WTC11 (cell line): ENCODE data around the gene CD247. TPM values are rescaled to one million over a fixed set of nuclear protein-coding genes. Genes with fewer than 3 reads are reported as not detected.

Source experiments
- ATAC-seq: fragments of 200-7000 bp; cut with Tn5 transposase; 2 replicates; pipeline ENCODE4 v1.10.0; 2021; ENCODE audit warnings: mild to moderate bottlenecking, moderate library complexity
- CTCF ChIA-PET: fragments of 300-600 bp; sonication (Branson Sonifier 250); formaldehyde crosslinking; loops from one replicate; lab custom pipeline; 2021; ENCODE audit warnings: antibody characterized with exemption; lab: Charles Lee
- POLR2A ChIA-PET: fragments of 350-600 bp; sonication (Branson Sonifier 250); formaldehyde crosslinking; loops from one replicate; lab custom pipeline; 2021; ENCODE audit warnings: antibody characterized with exemption; lab: Charles Lee
- DNase-seq: peaks from one replicate; pipeline ENCODE4 v3.0.0; 2021; ENCODE audit warnings: low spot score
- H3K27ac Mint-ChIP-seq: 2 replicates; pipeline ENCODE4 v1.8.0; 2021; ENCODE audit warnings: mixed read lengths
- H3K27me3 Mint-ChIP-seq: 2 replicates; pipeline ENCODE4 v1.8.0; 2021; ENCODE audit warnings: low read depth, mild to moderate bottlenecking, moderate library complexity, mixed read lengths
- H3K36me3 Mint-ChIP-seq: 2 replicates; pipeline ENCODE4 v1.8.0; 2021; ENCODE audit warnings: mixed read lengths
- H3K4me1 Mint-ChIP-seq: 2 replicates; pipeline ENCODE4 v1.8.0; 2022; ENCODE audit warnings: mixed read lengths
- H3K4me3 Mint-ChIP-seq: 2 replicates; pipeline ENCODE4 v1.8.0; 2021; ENCODE audit warnings: mild to moderate bottlenecking, moderate library complexity, mixed read lengths
- H3K9me3 Mint-ChIP-seq: 2 replicates; pipeline ENCODE4 v1.8.0; 2021; ENCODE audit warnings: mixed read lengths
- ATF1 ChIP-seq: sonication (generic); formaldehyde crosslinking; IDR thresholded peaks from 2 replicates; pipeline ENCODE4 v1.8.1; 2023; ENCODE audit warnings: mild to moderate bottlenecking, moderate library complexity, missing genetic modification reagents
- GABPB1 ChIP-seq: sonication (generic); formaldehyde crosslinking; IDR thresholded peaks from 2 replicates; pipeline ENCODE4 v1.8.1; 2023; ENCODE audit warnings: mild to moderate bottlenecking, missing genetic modification reagents
- HMGA2 ChIP-seq: fragments of 250-450 bp; sonication (Bioruptor Pico); IDR thresholded peaks from 2 replicates; pipeline ENCODE4 v1.4.0; 2021; ENCODE audit warnings: mild to moderate bottlenecking, moderate library complexity
- RORB ChIP-seq: fragments of 250-450 bp; sonication (Bioruptor Pico); IDR thresholded peaks from 2 replicates; pipeline ENCODE4 v1.9.0; 2021; ENCODE audit warnings: mild to moderate bottlenecking
- ZNF263 ChIP-seq: sonication (generic); formaldehyde crosslinking; IDR thresholded peaks from 2 replicates; pipeline ENCODE4 v1.8.1; 2022; ENCODE audit warnings: low read depth, mild to moderate bottlenecking, moderate library complexity, missing genetic modification reagents
- total RNA-seq: library from RNA; stranded (reverse); gene quantifications from 3 replicates; pipeline ENCODE4 v1.2.3, GENCODE V29; 2021
- TF ChIP-seq, protein P1 (sequence below): fragments of 250-450 bp; sonication (Bioruptor Pico); IDR thresholded peaks from 2 replicates; pipeline ENCODE4 v1.8.0; 2021; ENCODE audit warnings: mild to moderate bottlenecking
- TF ChIP-seq, protein P2 (sequence below): fragments of 250-450 bp; sonication (Bioruptor Pico); IDR thresholded peaks from 2 replicates; pipeline ENCODE4 v1.9.0; 2021; ENCODE audit warnings: mild to moderate bottlenecking, borderline replicate concordance
- TF ChIP-seq, protein P3 (sequence below): sonication (generic); formaldehyde crosslinking; IDR thresholded peaks from 2 replicates; pipeline ENCODE4 v1.8.0; 2022; ENCODE audit warnings: missing genetic modification reagents
- TF ChIP-seq, protein P4 (sequence below): sonication (generic); formaldehyde crosslinking; IDR thresholded peaks from 2 replicates; pipeline ENCODE4 v1.8.1; 2022; ENCODE audit warnings: mild to moderate bottlenecking, moderate library complexity, missing genetic modification reagents

The CD247 gene
- total RNA-seq, 1 experiment from 2014 or later = 1.8 TPM

DNA sequence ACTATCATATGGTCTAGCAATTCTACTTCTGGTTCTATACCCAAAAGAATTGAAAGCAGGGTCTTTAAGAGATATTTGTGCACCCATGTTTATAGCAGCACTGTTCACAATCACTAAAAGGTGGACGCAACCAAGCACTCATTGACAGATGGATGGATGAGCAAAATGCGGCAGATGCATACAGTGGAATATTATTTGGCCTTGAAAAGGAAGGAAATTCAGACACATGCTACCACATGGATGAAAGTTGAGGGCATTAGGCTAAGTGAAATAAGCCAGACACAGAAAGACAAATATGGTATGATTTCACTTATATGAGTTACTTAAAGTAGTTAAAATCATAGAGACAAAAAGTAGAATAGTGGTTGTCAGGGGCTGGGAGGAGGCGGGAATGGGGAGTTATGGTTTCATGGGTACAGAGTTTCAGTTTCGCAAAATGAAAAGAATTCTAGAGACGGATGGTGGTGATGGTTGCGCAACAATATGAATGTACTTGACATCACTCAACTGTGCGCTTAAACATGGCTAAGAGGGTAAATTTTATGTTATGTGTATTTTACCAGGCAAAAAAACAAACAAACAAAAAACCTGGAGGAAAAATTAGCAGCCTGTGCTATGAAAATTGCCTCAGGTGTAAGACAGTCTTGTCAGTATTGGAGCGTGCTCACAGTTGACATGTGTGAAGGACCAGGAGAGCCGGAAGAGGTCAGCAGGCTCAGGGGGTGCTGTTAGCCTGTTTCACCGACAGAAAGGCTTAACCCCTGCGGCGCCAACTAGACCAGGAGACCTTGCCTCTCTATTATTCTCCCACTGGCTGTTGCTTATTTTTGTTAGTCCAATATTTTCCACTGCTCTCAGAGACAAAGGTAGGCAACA lies 26.5 kb downstream of the CD247 start (continued):
- TF ChIP-seq RORB (CRISPR knock-in tag) = no peak
- TF ChIP-seq, protein P1, sequence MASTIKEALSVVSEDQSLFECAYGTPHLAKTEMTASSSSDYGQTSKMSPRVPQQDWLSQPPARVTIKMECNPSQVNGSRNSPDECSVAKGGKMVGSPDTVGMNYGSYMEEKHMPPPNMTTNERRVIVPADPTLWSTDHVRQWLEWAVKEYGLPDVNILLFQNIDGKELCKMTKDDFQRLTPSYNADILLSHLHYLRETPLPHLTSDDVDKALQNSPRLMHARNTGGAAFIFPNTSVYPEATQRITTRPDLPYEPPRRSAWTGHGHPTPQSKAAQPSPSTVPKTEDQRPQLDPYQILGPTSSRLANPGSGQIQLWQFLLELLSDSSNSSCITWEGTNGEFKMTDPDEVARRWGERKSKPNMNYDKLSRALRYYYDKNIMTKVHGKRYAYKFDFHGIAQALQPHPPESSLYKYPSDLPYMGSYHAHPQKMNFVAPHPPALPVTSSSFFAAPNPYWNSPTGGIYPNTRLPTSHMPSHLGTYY = no peak
- no peak for TF ChIP-seq GABPB1 (CRISPR knock-in tag)
- TF ChIP-seq, protein P2, sequence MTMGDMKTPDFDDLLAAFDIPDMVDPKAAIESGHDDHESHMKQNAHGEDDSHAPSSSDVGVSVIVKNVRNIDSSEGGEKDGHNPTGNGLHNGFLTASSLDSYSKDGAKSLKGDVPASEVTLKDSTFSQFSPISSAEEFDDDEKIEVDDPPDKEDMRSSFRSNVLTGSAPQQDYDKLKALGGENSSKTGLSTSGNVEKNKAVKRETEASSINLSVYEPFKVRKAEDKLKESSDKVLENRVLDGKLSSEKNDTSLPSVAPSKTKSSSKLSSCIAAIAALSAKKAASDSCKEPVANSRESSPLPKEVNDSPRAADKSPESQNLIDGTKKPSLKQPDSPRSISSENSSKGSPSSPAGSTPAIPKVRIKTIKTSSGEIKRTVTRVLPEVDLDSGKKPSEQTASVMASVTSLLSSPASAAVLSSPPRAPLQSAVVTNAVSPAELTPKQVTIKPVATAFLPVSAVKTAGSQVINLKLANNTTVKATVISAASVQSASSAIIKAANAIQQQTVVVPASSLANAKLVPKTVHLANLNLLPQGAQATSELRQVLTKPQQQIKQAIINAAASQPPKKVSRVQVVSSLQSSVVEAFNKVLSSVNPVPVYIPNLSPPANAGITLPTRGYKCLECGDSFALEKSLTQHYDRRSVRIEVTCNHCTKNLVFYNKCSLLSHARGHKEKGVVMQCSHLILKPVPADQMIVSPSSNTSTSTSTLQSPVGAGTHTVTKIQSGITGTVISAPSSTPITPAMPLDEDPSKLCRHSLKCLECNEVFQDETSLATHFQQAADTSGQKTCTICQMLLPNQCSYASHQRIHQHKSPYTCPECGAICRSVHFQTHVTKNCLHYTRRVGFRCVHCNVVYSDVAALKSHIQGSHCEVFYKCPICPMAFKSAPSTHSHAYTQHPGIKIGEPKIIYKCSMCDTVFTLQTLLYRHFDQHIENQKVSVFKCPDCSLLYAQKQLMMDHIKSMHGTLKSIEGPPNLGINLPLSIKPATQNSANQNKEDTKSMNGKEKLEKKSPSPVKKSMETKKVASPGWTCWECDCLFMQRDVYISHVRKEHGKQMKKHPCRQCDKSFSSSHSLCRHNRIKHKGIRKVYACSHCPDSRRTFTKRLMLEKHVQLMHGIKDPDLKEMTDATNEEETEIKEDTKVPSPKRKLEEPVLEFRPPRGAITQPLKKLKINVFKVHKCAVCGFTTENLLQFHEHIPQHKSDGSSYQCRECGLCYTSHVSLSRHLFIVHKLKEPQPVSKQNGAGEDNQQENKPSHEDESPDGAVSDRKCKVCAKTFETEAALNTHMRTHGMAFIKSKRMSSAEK (CRISPR knock-in tag) = no peak

DNA sequence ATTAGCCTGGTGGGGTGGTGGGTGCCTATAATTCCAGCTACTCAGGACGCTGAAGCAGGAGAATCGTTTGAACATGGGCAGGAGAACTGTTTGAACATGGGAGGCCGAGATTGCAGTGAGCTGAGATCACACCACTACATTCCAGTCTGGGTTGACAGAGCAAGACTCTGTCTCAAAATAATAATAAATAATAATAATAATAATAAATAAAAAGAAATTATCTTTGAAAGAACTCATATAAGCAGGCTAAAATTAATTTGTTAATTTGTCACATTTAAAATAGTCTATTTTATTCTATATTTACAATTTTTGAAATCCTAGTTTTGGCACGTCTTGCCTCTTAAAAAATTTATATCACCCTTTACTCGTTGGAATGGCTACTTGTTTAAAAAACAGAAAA lies 27.6 kb downstream of the CD247 start:
- DNase-seq (no peak), ATAC-seq (no peak)
- Mint-ChIP-seq H3K4me1 (peaks cover 46% of the 10 kb centered on the region), H3K36me3 (no peaks in the 10 kb centered on the region), H3K4me3 (no peak overlapping the region), H3K27ac (no peak overlapping the region), H3K9me3 (no peaks in the 10 kb centered on the region), H3K27me3 (peaks cover 4% of the 10 kb centered on the region)
- TF ChIP-seq ZNF263 (CRISPR knock-in tag) (no peak), HMGA2 (peak; percentile 90)
- CTCF ChIA-PET = interaction anchor here (1.4 kb wide), 1 partner anchor 50 kb away, joined by 7 read pairs; no protein-coding TSS in a partner anchor
- POLR2A ChIA-PET = no interaction called here

DNA sequence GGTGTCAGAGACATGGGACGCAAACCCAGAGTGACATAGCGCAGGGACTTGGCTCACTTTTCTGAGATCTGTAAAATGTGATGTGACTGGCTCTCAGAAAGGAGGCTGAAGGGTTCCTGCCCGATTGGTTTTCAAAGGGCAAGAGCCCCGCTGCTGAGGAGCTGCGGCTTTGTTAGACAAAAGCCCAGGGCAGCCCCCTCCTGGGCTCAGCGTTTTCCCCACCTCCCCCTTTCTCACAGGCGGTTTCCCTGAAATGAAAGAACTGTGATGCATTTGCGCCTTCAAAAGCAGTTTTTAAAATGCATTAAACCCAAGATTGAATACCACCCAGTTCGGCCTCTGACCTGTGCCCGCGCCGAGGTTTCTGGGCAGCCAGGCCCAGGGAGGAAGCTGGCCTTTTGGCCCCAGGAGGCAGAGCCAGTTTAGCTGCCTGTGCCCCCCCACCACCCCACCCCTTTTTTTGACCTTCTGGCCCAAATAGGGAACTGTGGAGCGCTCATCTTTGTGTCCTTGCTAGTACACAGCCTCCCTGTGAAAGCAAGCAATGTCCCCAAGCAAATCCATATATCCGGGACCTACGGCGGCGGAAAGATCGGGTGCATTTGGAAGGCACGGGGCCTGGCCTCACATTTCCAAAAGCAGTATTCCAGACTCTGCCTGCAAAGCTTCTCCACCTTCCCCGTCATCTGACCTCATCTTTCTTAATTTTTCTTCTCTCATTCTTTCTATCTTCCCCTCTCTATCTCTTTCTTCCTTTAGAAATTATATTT lies 28.6 kb downstream of the CD247 start:
- Mint-ChIP-seq H3K4me3 (peak overlapping the region; percentile 49), H3K4me1 (peaks cover 56% of the 10 kb centered on the region), H3K9me3 (no peaks in the 10 kb centered on the region), H3K27me3 (peaks cover 4% of the 10 kb centered on the region), H3K36me3 (no peaks in the 10 kb centered on the region), H3K27ac (peak overlapping the region; percentile 91)
- ChIA-PET POLR2A (interaction anchor here (1.9 kb wide), 1 partner anchor 35 kb away, joined by 5 read pairs; no protein-coding TSS in a partner anchor), CTCF (interaction anchor here (0.6 to 1.4 kb wide), 11 partner anchors 10 to 385 kb away, joined by 3 to 10 read pairs (median 3); partner anchors contain the start of gene POU2F1)
- DNase-seq (peak; percentile 59), ATAC-seq (peak; percentile 84)
- TF ChIP-seq, protein P3, sequence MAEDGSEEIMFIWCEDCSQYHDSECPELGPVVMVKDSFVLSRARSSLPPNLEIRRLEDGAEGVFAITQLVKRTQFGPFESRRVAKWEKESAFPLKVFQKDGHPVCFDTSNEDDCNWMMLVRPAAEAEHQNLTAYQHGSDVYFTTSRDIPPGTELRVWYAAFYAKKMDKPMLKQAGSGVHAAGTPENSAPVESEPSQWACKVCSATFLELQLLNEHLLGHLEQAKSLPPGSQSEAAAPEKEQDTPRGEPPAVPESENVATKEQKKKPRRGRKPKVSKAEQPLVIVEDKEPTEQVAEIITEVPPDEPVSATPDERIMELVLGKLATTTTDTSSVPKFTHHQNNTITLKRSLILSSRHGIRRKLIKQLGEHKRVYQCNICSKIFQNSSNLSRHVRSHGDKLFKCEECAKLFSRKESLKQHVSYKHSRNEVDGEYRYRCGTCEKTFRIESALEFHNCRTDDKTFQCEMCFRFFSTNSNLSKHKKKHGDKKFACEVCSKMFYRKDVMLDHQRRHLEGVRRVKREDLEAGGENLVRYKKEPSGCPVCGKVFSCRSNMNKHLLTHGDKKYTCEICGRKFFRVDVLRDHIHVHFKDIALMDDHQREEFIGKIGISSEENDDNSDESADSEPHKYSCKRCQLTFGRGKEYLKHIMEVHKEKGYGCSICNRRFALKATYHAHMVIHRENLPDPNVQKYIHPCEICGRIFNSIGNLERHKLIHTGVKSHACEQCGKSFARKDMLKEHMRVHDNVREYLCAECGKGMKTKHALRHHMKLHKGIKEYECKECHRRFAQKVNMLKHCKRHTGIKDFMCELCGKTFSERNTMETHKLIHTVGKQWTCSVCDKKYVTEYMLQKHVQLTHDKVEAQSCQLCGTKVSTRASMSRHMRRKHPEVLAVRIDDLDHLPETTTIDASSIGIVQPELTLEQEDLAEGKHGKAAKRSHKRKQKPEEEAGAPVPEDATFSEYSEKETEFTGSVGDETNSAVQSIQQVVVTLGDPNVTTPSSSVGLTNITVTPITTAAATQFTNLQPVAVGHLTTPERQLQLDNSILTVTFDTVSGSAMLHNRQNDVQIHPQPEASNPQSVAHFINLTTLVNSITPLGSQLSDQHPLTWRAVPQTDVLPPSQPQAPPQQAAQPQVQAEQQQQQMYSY (CRISPR knock-in tag) = peak; percentile 88
- TF ChIP-seq ATF1 (CRISPR knock-in tag) (no peak), HMGA2 (no peak)
- TF ChIP-seq, protein P4, sequence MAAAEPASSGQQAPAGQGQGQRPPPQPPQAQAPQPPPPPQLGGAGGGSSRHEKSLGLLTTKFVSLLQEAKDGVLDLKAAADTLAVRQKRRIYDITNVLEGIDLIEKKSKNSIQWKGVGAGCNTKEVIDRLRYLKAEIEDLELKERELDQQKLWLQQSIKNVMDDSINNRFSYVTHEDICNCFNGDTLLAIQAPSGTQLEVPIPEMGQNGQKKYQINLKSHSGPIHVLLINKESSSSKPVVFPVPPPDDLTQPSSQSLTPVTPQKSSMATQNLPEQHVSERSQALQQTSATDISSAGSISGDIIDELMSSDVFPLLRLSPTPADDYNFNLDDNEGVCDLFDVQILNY (CRISPR knock-in tag) = 0 out of 2 replicates have a peak, but pooled peaks have one; percentile 45
